Fibroblast of skin of left biceps (primary cell): Measurements from ENCODE around the gene TNKS2.
A peak's percentile ranks its signal among the peaks of the same experiment; 100 is the strongest.
"Not testable (repeated sequence)": the region's sequence is repeated elsewhere in the genome, so short reads cannot be mapped to it uniquely, and the experiment has no call there.

ENCODE experiments used
- DNase-seq, 2 experiments: peaks; one replicate each; pipeline ENCODE4 v3.0.0-alpha.2; 2013; ENCODE audit warnings: low read depth in 2 of 2

Gene TNKS2

DNA sequence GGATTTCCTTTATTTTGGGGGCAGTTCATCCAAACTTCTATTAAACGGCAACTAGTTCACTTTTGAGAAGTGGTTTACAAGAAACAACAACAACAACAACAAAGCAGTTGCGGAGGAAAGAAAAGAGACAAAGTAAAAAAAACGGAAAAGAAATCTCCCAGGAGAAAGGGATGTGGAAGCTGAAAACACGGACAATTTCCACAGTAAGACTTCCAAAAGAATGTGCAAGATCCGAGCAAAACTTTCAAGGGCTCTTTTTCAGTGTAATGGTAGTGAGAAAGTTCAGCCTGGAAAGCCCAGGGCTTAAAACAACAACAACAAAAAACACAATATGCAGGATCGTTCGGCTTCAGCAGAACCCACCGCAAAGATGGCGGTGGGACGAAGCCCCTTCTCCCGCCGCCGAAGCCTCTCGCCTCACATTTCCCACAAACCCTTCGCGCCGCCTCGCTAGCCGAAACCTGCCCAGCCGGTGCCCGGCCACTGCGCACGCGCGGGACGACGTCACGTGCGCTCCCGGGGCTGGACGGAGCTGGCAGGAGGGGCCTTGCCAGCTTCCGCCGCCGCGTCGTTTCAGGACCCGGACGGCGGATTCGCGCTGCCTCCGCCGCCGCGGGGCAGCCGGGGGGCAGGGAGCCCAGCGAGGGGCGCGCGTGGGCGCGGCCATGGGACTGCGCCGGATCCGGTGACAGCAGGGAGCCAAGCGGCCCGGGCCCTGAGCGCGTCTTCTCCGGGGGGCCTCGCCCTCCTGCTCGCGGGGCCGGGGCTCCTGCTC, at the start of gene TNKS2:
TNKS2 (plus strand) TSS at position 553 of the 775 bp plus-strand sequence. CDS start 265 bp downstream, outside the sequence.
- peak; percentile 82 to 87 for DNase-seq

DNA sequence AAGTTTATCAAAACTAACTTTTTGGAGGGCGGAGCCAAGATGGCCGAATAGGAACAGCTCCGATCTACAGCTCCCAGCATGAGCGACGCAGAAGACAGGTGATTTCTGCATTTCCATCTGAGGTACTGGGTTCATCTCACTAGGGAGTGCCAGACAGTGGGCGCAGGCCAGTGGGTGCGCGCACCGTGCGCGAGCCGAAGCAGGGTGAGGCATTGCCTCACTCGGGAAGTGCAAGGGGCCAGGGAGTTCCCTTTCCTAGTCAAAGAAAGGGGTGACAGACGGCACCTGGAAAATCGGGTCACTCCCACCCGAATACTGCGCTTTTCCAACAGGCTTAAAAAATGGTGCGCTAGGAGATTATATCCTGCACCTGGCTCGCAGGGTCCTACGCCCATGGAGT, 48.6 kb upstream of the TNKS2 start:
- not testable (repeated sequence) for DNase-seq

DNA sequence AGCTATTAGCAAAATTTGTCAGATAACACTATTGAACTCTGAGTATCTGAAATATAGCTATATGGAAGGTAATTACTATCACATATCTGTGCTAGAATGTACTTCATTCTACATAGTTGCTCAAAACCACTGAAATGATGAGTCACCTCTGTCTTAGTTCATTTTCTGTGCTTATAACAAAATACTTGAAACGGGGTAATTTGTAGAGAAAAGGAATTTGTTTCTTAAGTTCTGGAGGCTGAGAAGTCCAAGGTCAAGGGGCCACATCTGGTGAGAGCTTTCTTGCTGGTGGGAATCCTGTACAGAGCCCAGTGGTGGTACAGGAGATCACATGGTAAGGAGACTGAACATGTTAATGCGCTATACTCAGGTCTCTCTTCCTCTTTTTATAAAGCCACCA, 41.9 kb upstream of the TNKS2 start:
- peak; percentile 48 to 65 for DNase-seq

DNA sequence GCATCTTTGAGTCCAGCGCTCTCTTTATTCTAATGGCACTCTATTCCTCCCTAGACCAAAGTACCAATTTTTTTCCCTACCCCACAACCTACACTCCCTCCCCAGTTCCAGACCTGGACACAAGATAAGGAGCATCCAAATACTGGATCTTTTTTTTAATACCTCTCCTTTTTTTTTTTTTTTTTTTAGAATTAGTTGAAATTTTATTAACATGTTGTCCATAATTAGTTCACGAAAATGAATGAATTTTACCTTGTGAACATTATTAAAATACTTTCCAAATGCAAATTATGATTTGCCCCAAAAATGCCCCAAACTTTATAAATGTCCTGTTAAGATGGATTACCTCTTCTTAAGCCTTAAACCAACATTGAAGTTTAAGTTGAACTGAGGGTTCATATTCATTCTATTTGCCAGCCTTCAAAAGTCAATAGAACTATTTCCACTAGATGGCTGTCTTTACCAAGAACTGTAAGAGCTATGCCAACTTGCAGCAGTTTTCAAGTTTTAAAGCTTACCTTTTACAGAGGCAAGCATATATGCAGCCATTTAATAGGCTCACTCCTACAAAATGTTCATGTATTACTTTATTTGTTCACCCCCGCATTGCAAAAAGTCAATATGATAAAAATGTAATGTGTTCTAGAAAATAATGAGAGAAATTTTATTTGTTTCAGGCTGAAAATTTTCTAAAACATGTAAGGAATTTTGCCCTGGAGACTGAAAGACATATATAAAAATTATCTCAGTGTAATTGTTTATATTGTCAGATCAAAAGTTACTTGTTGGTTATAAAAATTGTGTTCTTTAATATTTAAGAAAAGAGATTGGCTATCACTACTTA, 39.7 kb upstream of the TNKS2 start:
- peak; percentile 9 to 20 for DNase-seq

DNA sequence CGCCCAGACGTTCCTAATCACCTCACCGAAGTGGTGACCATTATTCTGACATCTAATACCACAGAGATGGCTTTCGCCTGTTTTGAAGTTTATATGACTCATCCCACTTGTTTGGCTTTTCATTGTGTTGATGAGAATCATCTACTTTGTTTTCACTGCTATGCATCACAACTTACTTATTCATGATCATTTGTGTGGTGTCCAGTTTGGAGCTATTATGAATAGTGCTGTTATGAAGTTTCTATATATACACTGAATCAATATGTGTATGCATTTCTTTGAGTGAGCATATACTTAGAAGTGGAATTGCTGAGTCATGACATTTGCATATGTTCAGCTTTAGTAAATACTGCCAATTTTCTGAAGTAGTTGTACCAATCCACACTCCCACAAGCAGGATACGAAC, 38.6 kb upstream of the TNKS2 start:
- no peak for DNase-seq

DNA sequence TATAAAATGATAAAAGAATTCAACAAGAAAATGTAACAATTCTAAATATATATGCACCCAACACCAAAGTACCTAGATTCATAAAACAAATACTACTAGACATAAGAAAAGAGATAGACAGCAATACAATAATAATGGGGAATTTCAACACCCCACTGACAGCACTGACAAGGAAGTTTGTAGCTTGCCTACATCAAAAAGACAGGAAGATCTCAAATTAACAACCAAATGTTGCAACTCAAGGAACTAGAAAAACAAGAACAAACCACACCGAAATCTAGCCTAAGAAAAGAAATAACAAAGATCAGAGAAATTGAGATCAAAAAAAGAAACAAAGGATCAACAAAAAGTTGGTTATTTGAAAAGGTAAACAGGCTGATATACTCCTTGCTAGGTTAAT, 36.5 kb upstream of the TNKS2 start:
- no peak for DNase-seq

DNA sequence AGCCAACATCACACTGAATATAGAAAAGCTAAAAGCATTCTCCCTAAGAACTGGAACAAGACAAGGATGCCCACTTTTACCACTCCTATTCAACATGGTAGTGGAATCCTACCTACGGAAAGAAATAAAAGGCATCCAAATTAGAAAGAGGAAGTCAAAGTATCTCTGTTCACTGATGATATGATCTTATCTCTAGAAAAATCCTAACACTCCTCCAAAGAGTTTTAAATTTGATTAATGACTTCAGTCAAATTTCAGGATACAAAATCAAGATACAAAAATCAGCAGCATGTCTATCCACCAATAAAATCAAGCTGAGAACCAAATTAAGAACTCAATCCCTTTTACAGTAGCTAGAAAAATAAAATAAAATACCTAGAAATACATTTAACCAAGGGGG, 35.3 kb upstream of the TNKS2 start:
- no peak for DNase-seq

DNA sequence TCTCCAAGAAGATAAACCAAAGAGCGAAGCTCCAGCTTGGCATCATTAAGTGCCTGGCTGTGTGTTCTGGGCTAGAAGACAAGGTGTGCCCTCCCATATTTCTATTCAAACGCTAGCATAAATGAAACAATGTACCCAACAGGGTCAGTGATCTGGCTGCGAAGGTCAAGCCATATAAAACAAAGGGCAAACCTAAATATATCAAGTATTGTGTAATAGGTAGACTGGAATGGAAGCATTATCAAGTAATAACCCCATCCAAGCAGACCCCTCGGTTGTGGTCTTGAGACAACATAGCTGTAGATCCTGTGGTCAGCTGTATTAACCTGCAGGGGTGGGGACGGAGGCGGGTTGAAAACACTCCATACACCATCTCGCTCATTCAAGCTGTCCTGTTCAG, 31.6 kb upstream of the TNKS2 start:
- no peak for DNase-seq

DNA sequence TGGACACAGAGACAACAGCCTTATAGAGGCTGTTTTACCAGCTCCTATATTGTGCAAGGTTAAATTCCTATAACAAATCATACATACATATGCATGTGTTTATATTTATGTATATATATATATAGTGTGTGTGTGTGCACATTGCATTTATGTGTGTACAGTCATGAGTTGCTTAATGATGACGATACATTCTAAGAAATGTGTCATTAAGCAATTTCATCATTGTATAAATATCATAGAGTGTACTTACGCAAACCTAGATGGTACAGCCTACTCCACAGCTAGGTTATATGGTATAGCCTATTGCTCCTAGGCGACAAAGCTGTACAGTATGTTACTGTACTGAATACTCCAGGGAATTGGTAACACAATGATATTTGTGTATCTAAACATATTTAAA, 30.1 kb upstream of the TNKS2 start:
- DNase-seq = no peak

DNA sequence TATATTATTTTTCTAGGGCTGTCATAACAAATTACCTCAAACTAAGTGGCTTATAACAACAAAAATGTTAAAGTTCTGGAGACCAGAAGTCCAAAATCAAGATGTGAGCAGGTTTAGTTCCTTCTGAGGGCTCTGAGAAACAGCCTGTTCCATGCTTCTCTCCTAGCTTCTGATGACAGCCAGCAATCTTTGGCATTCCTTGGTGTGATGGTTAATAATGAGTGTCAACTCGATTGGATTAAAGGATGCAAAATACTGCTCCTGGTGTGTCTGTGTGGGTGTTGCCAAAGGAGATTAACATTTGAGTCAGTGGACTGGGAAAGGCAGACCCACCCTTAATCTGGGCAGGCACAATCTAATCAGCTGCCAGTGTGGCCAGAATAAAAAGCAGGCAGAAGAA, 26.3 kb upstream of the TNKS2 start:
- DNase-seq = no peak

DNA sequence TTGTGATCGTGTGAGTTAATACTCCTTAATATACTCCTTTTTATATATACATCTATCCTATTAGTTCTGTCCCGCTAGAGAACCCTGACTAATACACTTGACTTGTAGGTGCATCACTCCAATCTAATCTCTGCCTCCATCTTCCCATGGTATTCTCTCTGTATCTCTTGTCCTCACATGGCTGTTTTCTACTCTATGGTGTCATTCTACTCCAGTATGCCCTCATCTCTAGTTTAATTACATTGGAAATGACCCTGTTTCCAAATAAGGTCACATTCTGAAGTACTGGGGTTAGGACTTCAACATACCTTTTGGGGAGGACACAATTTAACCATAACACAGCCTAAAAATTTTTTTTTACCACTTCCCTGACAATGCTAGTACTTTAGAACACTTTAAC, 25.8 kb upstream of the TNKS2 start:
- no peak for DNase-seq

DNA sequence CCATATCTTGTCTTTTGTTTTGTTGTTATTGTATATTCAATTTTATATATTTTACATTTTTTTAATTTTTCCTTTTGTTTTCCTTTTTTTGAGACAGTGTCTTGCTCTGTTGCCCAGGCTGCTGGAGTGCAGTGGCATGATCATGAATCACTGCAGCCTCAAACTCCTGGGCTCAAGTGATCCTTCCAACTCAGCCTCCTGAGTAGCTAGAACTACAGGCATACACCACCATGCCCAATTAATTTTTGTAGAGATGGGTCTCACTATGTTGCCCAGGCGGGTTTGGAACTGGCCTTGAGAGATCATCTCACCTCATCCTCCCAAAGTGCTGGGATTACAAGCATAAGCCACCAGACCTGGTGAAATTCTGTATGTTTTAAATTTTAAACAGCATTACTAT, 25.4 kb upstream of the TNKS2 start:
- DNase-seq = no peak

DNA sequence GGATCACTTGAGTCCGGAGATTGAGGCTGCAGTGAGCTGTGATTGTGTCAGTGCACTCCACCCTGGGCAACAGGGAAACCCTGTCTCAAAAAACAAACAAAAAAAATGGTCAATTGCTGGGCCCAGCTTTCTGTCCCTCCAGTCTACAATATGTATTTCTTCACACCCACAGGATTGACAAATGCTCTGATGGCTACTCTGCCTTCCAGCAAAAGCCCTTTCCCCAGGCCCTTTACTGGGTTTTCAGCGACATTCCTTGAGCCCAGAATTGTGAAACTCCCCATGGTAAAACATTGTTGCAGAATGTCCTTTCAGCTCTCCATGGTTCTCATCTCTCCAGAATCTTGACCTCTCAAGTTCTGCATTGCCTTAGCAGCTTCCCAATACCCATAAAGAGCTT, 23.7 kb upstream of the TNKS2 start:
- DNase-seq = no peak

DNA sequence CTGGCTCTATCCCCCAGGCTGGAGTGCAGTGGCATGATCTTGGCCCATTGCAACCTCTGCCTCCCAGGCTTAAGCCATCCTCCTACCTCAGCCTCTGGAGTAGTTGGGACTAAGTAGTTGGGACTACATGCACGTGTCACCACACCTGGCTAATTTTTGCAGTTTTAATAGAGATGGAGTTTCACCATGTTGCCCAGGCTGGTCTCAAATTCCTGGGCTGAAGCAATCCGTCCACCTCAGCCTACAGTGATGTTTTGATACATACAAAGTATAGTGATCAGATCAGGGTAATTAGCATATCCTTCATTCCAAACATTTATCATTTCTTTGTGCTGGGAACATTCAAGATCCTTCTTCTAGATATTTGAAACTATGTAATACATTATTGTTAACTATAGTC, 22.5 kb upstream of the TNKS2 start:
- DNase-seq = no peak

DNA sequence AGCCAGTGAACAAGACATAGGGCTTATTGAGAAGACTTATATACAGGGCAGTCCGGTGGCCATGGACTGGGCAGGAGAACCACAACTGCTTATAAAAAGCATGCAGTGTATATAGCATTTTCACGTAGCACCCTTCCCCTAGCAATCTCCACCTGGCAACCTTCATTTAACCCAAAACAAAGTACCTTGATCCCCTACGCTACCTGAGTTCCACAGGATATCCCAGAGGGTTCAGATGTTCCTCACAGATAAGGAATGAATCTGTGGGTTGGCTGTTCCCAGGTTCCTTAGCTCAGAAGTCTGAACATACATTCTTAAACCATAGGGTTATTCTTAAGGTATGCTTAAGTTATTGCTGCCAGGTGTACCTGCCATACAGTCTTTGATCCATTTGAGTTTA, 22.0 kb upstream of the TNKS2 start:
- DNase-seq = no peak

DNA sequence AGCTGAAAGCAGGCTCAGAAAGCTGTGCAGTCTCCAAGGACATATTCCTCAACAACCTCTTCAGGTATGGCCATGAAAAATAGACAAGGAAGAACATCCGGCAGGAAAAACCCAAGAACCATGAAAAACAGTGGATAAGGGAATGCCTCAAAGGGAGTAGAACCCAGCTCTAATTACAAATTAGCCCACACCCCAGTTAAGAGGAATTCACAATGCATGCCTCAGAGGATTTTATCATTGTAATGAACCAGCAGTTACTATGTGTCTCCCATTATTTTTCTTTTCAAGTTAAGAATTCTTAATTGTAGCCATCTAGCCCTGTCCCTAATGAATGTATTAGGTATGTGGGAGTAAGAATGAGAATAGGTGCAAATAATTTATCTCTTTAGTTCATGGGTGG, 19.7 kb upstream of the TNKS2 start:
- no peak for DNase-seq

DNA sequence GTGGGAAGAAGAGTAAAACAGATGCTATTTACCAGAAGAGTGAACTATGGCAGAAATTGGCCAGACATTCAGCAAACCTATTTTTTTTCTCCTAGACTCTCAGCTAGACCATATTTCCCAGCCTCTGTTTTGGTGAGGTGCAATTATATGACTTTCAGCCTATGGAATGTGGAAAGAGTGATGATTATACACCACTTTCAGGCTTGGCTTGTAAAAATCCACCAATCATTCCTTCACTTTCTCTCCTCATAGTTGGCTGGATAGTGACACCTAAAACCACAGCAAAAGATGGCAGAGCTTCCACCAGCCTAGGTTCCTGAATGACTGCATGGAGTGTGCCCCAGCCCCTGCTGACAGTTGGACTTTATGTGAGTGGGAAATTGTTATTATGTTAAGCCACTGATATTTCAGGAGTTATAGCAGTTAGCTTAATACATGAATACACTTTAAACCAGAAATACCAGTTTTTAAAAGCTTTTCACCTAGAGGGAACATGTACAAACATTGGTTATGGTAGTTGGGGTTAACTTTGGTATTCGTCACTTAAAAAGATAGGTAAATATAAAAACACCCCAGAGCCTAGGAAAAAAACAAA, 19.1 kb upstream of the TNKS2 start:
- no peak for DNase-seq

DNA sequence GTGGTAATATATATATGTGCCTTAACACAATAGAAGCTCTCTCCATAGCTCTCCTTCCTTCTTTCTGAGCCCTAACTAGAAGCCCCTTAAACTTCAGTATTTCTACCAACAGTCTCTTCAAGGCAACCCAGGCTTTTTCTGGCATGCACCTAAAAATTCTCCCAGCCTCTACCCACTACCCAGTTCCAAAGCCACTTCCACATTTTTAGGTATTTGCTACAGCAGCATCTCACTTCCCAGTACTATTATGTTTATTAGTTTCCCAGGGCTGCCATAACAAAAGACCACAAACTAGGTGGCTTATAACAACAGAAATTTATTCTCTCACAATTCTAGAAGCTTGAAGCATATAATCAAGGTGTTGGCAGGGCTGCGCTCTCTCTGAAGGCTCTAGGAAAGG, 15.7 kb upstream of the TNKS2 start:
- DNase-seq = no peak

DNA sequence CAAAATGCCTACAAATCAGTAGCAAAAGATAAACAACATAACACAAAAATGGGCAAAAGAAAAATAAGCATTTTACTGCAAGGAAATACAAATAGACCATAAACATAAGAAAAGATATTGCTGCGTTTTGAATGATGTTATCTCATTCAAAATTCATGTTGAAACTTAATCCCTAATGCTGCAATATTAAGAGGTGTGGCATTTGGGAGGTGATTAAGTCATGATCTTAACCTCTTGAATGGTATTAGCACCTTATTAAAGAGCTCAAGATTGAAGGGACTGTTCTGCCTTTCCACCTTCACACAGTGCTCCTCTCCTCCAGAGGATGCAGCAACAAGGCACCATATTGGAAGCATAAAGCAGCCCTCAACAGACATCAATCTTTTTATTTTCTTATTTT, 12.4 kb upstream of the TNKS2 start:
- DNase-seq = no peak

DNA sequence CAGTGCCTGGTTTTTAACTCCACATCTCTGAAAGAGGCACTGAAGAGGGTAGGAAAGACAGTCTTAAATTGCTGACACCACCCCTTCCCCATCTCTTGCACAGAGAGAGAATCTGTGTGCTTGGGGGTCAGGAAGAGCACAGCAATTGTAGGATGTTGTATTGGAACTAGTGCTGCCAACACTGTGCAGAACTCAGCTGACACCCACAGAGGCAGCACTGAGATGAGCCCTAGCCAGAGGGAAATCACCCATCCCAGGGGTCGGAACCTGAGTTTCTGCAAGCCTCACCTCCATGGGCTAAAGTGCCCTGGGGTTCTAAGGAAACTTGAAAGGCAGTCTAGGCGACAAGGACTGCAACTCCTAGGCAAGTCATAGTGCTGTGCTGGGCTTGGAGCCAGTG, 11.0 kb upstream of the TNKS2 start:
- no peak for DNase-seq

DNA sequence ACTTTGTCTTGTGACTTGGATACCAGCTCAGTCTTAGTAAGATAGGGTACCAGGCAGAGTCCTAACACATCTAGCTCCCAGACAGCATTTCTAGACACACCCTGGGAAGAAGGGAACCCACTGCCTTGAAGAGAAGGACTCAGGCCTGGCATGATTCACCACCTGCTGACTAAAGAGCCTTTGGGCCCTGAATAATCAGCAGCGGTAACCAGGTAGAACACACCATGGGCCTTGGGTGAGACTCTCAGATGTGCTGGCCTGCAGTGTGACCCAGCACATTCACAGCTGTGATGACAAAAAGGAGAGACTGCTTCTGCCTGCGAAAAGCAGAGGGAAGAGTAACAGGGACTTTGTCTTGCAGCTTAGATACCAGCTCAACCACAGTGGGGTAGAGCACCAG, 10.4 kb upstream of the TNKS2 start:
- no peak for DNase-seq

DNA sequence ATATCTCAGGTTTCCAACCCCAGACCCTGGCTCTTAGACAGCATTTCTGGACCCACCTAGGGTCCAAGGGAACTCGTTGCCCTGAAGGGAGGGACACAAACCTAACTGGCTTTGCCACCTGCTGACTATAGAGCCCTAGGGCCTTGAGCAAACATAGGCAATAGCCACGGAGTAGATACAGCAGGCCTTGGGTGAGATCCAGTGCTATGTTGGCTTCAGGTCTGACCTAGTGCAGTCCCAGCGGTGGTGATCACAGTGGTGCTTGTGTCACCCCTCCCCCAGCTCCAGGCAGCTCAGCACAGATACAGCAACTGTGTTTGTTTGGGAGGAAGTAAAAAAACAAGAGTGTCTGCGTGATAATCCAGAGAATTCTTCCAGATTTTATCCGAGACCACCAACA, 9.7 kb upstream of the TNKS2 start:
- no peak for DNase-seq
